Activated CD8-positive, alpha-beta memory T cell treated with anti-CD3 and anti-CD28 coated beads, Interleukin-2, amount 50 U/mL, for 4 hours (primary cell): ENCODE data around the gene MIOX.
A peak's percentile ranks its signal among the peaks of the same experiment; 100 is the strongest.

Source experiments
- DNase-seq: peaks from one replicate; pipeline ENCODE4 v3.0.0-alpha.2; 2020

Gene MIOX

GRCh38 chr22:50486561-50487289, at the start of gene MIOX:
Gene MIOX, plus strand, starts transcription at chr22:50486859. Its CDS starts 39 bp downstream, at chr22:50486898.
- DNase-seq: no peak

- DNase-seq: no peak
Measured at GRCh38 chr22:50437511-50438304, 49.0 kb upstream of the MIOX start.

GRCh38 chr22:50438305-50439275, 48.1 kb upstream of the MIOX start:
- DNase-seq: no peak

- DNase-seq: no peak
Measured at GRCh38 chr22:50439314-50439870, 47.3 kb upstream of the MIOX start.

GRCh38 chr22:50439871-50440331, 46.8 kb upstream of the MIOX start:
- DNase-seq: no peak

GRCh38 chr22:50440544-50441249, 46.0 kb upstream of the MIOX start:
- DNase-seq: peak; percentile 15

- DNase-seq: no peak
Measured at GRCh38 chr22:50441428-50441993, 45.1 kb upstream of the MIOX start.

- DNase-seq: no peak
Measured at GRCh38 chr22:50443197-50443596, 43.5 kb upstream of the MIOX start.

- no peak for DNase-seq
Measured at GRCh38 chr22:50443801-50444625, 42.6 kb upstream of the MIOX start.

- no peak for DNase-seq
Measured at GRCh38 chr22:50444663-50445062, 42.0 kb upstream of the MIOX start.

GRCh38 chr22:50445071-50445879, 41.4 kb upstream of the MIOX start:
- DNase-seq: peak; percentile 52

GRCh38 chr22:50445880-50446707, 40.6 kb upstream of the MIOX start:
- DNase-seq: no peak

- no peak for DNase-seq
Measured at GRCh38 chr22:50446708-50447575, 39.7 kb upstream of the MIOX start.

GRCh38 chr22:50447576-50448551, 38.8 kb upstream of the MIOX start:
- no peak for DNase-seq

GRCh38 chr22:50452649-50453048, 34.0 kb upstream of the MIOX start:
- no peak for DNase-seq

- DNase-seq: no peak
Measured at GRCh38 chr22:50454556-50455075, 32.0 kb upstream of the MIOX start.
